ENCODE measurements around the gene MUL1.
A peak's percentile ranks its signal among the peaks of the same experiment; 100 is the strongest.

The MUL1 gene, protein sequence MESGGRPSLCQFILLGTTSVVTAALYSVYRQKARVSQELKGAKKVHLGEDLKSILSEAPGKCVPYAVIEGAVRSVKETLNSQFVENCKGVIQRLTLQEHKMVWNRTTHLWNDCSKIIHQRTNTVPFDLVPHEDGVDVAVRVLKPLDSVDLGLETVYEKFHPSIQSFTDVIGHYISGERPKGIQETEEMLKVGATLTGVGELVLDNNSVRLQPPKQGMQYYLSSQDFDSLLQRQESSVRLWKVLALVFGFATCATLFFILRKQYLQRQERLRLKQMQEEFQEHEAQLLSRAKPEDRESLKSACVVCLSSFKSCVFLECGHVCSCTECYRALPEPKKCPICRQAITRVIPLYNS

DNA sequence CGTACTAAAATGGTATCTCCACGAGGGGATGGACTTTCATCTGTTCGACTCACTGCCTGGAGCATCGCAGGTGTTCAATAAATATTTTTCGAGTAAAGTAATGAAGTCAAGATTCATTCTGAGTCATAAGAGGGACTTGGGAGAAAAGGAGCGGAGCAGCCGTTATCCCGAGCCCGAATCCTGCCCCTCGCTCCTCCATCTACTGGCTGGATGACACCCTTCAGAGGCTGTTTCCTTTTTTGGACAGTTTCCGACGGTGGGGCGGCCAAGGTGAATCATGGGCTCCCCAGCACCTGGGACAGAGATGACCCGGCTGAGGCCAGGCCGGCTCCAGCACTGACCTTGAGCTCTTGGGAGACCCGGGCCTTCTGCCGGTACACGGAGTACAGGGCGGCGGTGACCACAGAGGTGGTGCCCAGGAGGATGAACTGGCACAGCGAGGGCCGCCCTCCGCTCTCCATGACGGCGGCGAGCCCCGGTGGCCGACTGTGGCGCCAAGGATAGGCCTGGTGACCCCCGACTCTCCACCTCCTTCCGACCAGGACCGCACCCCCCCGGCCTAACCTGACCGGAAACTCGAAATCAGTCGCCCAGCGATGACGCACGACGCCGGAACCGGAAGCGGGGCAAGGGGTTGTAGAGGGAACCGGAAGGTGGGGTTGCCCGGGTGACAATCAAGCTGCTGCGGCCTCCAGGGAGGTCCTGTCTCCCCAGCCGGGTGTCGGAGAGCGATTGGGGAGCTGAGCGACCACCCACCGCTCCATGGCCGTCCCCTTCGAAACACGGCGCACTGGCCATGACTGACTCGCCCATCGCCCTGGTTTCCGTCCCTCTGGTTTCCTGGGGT is at the start of gene MUL1:
TSS of gene MUL1 (minus strand) at position 588 of the 847 bp plus-strand sequence. CDS start at position 461, 127 bp downstream.
- TF ChIP-seq ZNF274 (IDR thresholded peaks at IDR 0.05; ENCODE audit: low read depth, low read length), result no peak
- TF ChIP-seq SUZ12 (IDR thresholded peaks at IDR 0.05; ENCODE audit: extremely low read depth, insufficient read depth, insufficient read length), result no peak
- no peak for TF ChIP-seq YY1 (IDR thresholded peaks at IDR 0.05; ENCODE audit: insufficient read depth, insufficient read length)
- DNase-seq (ENCODE audit: low read depth, low spot score), result peak; percentile 85
- Histone ChIP-seq H3K9ac (ENCODE audit: insufficient read length, low read depth) (peak within 1 kb of the TSS; percentile 94), H3K9me3 (ENCODE audit: insufficient read depth, low read length) (no peaks in the 10 kb centered on the region), H3K36me3 (ENCODE audit: insufficient read depth, insufficient read length, low read length) (peaks cover 14% of the 10 kb centered on the region), H3K4me3 (ENCODE audit: insufficient read length, low read depth) (peak within 1 kb of the TSS; percentile 92), H3K27me3 (ENCODE audit: insufficient read depth, insufficient read length) (no peaks in the 10 kb centered on the region), H3K4me1 (ENCODE audit: insufficient read depth, insufficient read length) (no peaks in the 10 kb centered on the region)

DNA sequence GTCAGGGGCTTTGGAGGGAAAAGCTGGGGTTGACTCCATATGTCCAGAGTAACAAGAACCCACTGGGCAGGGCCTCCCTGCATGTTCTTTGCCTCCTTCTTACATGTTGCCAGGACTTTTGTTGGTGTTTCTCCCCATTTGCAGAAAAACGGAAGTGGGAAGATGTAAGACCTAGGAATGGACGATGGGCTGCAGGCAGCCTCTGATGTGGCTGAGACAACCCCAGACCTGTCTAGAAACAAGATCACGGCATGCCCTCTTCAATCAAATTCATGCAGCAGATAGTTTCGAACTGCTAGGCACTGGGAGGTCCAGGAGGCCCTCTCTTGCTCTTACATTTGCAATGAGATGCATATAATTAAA is 47.8 kb upstream of the MUL1 start:
- no peak overlapping the region for H3K4me3 ChIP-seq (ENCODE audit: insufficient read length, low read depth)
- TF ChIP-seq YY1 (IDR thresholded peaks at IDR 0.05; ENCODE audit: insufficient read depth, insufficient read length) (no peak), ZNF274 (IDR thresholded peaks at IDR 0.05; ENCODE audit: low read depth, low read length) (no peak), SUZ12 (IDR thresholded peaks at IDR 0.05; ENCODE audit: extremely low read depth, insufficient read depth, insufficient read length) (no peak)
- no peak for DNase-seq (ENCODE audit: low read depth, low spot score)
- H3K36me3 ChIP-seq (ENCODE audit: insufficient read depth, insufficient read length, low read length), result no peaks in the 10 kb centered on the region
- peaks cover 30% of the 10 kb centered on the region for H3K27me3 ChIP-seq (ENCODE audit: insufficient read depth, insufficient read length)
- no peak overlapping the region for H3K9ac ChIP-seq (ENCODE audit: insufficient read length, low read depth)
- peaks cover 3% of the 10 kb centered on the region for H3K4me1 ChIP-seq (ENCODE audit: insufficient read depth, insufficient read length)
- no peaks in the 10 kb centered on the region for H3K9me3 ChIP-seq (ENCODE audit: insufficient read depth, low read length)

DNA sequence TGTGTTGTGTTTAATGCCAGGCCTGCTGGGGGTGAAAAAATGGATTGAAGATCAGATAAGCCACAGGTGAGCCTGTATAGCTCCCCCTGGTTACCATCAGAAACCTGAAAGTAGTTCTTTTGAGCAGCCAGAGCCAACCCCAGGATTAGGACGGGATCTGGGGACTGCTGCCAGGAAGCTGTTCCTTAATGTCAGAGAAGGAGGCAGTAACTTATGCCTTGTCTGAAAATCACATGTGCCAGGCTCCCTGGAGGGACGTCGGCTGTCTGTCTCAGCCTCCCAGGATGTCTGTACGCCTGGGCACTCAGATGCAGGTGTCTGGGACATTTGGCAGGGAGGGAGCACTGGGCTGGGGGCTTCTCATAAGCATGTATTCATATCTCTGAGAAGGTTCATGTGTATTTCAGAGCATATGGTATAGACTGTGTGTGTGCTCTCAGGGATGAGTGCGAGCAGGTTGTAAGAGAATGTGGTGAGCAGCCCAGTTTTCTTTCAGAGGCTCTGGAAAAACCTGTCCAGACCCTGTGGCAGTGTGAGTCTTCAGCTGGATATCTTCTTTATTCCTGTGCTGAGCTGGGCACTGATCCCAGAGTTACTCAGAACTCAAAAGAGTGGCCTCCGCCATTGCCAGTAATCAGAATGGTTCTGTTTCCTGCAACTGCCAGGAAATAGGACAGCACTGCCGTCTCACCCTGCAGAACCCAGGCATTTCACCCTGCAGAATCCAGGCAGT is 47.2 kb upstream of the MUL1 start:
- TF ChIP-seq SUZ12 (IDR thresholded peaks at IDR 0.05; ENCODE audit: extremely low read depth, insufficient read depth, insufficient read length), result no peak
- no peak for TF ChIP-seq YY1 (IDR thresholded peaks at IDR 0.05; ENCODE audit: insufficient read depth, insufficient read length)
- no peak for TF ChIP-seq ZNF274 (IDR thresholded peaks at IDR 0.05; ENCODE audit: low read depth, low read length)
- Histone ChIP-seq H3K27me3 (ENCODE audit: insufficient read depth, insufficient read length) (peaks cover 30% of the 10 kb centered on the region), H3K4me1 (ENCODE audit: insufficient read depth, insufficient read length) (peaks cover 3% of the 10 kb centered on the region), H3K9me3 (ENCODE audit: insufficient read depth, low read length) (no peaks in the 10 kb centered on the region), H3K9ac (ENCODE audit: insufficient read length, low read depth) (no peak overlapping the region), H3K36me3 (ENCODE audit: insufficient read depth, insufficient read length, low read length) (no peaks in the 10 kb centered on the region), H3K4me3 (ENCODE audit: insufficient read length, low read depth) (no peak overlapping the region)
- DNase-seq (ENCODE audit: low read depth, low spot score), result no peak

DNA sequence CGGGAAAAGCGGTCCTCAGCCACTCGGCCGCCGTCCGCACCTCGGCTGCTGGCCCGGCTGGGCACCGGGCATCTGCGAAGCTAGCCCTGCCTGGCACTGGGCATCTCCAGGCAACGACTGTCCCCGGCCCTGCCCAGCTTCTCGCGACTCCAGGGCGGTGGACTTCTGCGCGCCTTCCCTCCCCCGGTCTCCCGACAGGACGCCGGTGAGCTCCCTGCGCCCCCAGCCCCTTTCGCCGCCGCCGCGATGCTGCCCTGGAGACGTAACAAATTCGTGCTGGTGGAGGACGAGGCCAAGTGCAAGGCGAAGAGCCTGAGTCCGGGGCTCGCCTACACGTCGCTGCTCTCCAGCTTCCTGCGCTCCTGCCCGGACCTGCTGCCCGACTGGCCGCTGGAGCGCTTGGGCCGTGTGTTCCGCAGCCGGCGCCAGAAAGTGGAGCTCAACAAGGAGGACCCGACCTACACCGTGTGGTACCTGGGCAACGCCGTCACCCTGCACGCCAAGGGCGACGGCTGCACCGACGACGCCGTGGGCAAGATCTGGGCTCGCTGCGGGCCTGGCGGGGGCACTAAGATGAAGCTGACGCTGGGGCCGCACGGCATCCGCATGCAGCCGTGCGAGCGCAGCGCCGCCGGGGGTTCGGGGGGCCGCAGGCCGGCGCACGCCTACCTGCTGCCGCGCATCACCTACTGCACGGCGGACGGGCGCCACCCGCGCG is 44.9 kb upstream of the MUL1 start:
- Histone ChIP-seq H3K27me3 (ENCODE audit: insufficient read depth, insufficient read length) (peaks cover 30% of the 10 kb centered on the region), H3K9me3 (ENCODE audit: insufficient read depth, low read length) (no peaks in the 10 kb centered on the region), H3K36me3 (ENCODE audit: insufficient read depth, insufficient read length, low read length) (no peaks in the 10 kb centered on the region), H3K4me1 (ENCODE audit: insufficient read depth, insufficient read length) (peaks cover 3% of the 10 kb centered on the region), H3K9ac (ENCODE audit: insufficient read length, low read depth) (peak overlapping the region; percentile 77), H3K4me3 (ENCODE audit: insufficient read length, low read depth) (peak overlapping the region; percentile 59)
- DNase-seq (ENCODE audit: low read depth, low spot score), result no peak
- no peak for TF ChIP-seq SUZ12 (IDR thresholded peaks at IDR 0.05; ENCODE audit: extremely low read depth, insufficient read depth, insufficient read length)
- no peak for TF ChIP-seq YY1 (IDR thresholded peaks at IDR 0.05; ENCODE audit: insufficient read depth, insufficient read length)
- TF ChIP-seq ZNF274 (IDR thresholded peaks at IDR 0.05; ENCODE audit: low read depth, low read length), result no peak

DNA sequence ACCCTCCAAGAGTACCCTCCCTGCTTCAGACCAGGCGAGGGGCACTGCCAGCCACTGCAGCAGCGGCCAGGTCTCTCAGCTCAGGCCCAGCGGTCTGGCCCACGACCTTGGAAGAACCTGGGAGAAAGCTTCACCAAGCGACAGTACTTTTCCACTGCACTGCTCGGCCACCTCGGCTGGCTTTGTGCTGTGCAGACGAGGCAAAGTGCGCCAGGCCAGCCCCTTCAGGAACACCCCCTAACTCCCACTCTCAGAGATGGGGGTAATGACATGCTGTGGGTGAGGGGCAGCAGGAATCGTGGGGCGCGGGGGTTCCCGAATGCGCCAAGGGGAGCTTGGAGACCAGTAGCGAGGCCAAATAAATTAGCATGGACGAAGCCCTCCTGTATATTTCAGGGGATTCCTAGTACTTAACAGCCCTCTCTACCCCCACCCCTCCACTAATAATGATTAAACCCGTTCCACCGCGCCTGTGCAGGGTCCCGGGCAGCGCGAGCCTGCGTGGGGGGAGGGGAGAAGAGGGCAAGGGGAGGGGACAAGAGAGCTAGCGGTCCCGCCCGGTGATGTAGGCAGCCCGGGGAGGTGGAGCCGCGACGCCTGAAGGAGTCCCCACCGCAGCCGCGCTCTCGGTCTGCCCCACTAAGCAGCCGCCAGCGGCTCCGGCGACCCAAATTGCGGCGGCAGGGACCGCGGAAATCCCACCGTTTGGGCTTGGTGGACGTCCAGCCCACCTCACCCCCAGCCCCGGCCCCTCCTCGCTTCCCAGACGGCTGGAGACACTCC is 44.2 kb upstream of the MUL1 start, which contains the start of gene FAM43B:
TSS of gene FAM43B (plus strand) at position 629 of the 783 bp plus-strand sequence. CDS start 401 bp downstream, outside the sequence.
- Histone ChIP-seq H3K27me3 (ENCODE audit: insufficient read depth, insufficient read length) (peaks cover 30% of the 10 kb centered on the region), H3K4me1 (ENCODE audit: insufficient read depth, insufficient read length) (peaks cover 3% of the 10 kb centered on the region), H3K9ac (ENCODE audit: insufficient read length, low read depth) (peak within 1 kb of the TSS; percentile 82), H3K36me3 (ENCODE audit: insufficient read depth, insufficient read length, low read length) (no peaks in the 10 kb centered on the region), H3K4me3 (ENCODE audit: insufficient read length, low read depth) (peak within 1 kb of the TSS; percentile 59), H3K9me3 (ENCODE audit: insufficient read depth, low read length) (no peaks in the 10 kb centered on the region)
- no peak for DNase-seq (ENCODE audit: low read depth, low spot score)
- TF ChIP-seq ZNF274 (IDR thresholded peaks at IDR 0.05; ENCODE audit: low read depth, low read length) (no peak), SUZ12 (IDR thresholded peaks at IDR 0.05; ENCODE audit: extremely low read depth, insufficient read depth, insufficient read length) (no peak), YY1 (IDR thresholded peaks at IDR 0.05; ENCODE audit: insufficient read depth, insufficient read length) (no peak)

DNA sequence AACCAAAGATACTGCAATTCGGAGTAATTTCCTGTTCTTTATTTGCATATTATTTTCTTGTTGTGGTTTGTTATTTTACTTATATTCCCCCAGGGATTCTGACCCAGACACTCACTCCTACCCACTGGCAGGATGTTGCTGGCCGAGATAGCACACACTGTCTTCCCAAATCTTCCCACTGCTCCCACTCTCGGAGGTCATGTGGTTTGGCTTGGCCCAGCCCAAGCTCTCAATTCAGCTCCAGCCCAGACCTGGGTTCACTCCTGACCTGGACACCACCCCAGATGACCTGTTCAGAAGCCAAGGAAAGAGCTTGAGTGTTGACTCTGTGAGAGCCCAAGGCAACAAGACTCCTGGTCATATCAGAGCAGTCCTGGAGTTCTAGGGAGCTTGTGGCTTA is 43.2 kb upstream of the MUL1 start:
- Histone ChIP-seq H3K27me3 (ENCODE audit: insufficient read depth, insufficient read length) (peaks cover 30% of the 10 kb centered on the region), H3K4me3 (ENCODE audit: insufficient read length, low read depth) (no peak overlapping the region), H3K36me3 (ENCODE audit: insufficient read depth, insufficient read length, low read length) (no peaks in the 10 kb centered on the region), H3K4me1 (ENCODE audit: insufficient read depth, insufficient read length) (peaks cover 3% of the 10 kb centered on the region), H3K9ac (ENCODE audit: insufficient read length, low read depth) (no peak overlapping the region), H3K9me3 (ENCODE audit: insufficient read depth, low read length) (no peaks in the 10 kb centered on the region)
- TF ChIP-seq SUZ12 (IDR thresholded peaks at IDR 0.05; ENCODE audit: extremely low read depth, insufficient read depth, insufficient read length) (no peak), YY1 (IDR thresholded peaks at IDR 0.05; ENCODE audit: insufficient read depth, insufficient read length) (no peak), ZNF274 (IDR thresholded peaks at IDR 0.05; ENCODE audit: low read depth, low read length) (no peak)
- DNase-seq (ENCODE audit: low read depth, low spot score), result no peak

Data from NT2/D1 (cell line).